HCT116 (cell line): ENCODE data around the gene ZNF793.

Experiments
- EZH2 ChIP-seq: fragments of 200-600 bp; sonication (generic); IDR thresholded peaks from 2 replicates; pipeline ENCODE4 v1.6.1; 2017; ENCODE audit warnings: antibody characterized with exemption, mixed run types
- JUND ChIP-seq: IDR thresholded peaks from 2 replicates; pipeline ENCODE4 v1.6.1; 2012
- POLR2A ChIP-seq: IDR thresholded peaks from 2 replicates; pipeline ENCODE4 v1.7.0; 2011; ENCODE audit warnings: borderline replicate concordance; ENCODE audit not compliant: insufficient read depth, insufficient read length; ENCODE audit errors: extremely low read depth
- POLR2AphosphoS5 ChIP-seq: IDR thresholded peaks from 2 replicates; pipeline ENCODE4 v1.6.1; 2011; ENCODE audit warnings: mild to moderate bottlenecking, low read depth, low read length, moderate library complexity
- SIN3A ChIP-seq: IDR thresholded peaks from 2 replicates; pipeline ENCODE4 v1.6.1; 2012; ENCODE audit warnings: low read depth
- YY1 ChIP-seq: IDR thresholded peaks from 2 replicates; pipeline ENCODE4 v1.6.1; 2011; ENCODE audit warnings: low read length, low read depth, moderate library complexity, mild to moderate bottlenecking; ENCODE audit not compliant: insufficient replicate concordance; ENCODE audit errors: extremely low read depth
- ZFX ChIP-seq: fragments of 450-650 bp; IDR thresholded peaks from 2 replicates; pipeline ENCODE4 v1.6.1; 2017
- TF ChIP-seq, protein P1 (sequence below), 3 experiments: fragments of 200-600 bp in 1 of 3; sonication (generic) in 1 of 3; IDR thresholded peaks in 2 of 3; conservative IDR thresholded peaks in 1 of 3; 2 replicates each; pipeline ENCODE4 v1.5.1; 2012 to 2017; ENCODE audit warnings: low read depth in 2 of 3, low read length in 2 of 3, antibody characterized with exemption in 1 of 3, borderline replicate concordance in 1 of 3, control low read depth in 1 of 3, mild to moderate bottlenecking in 1 of 3, mixed read lengths in 1 of 3, mixed run types in 1 of 3, moderate library complexity in 1 of 3; ENCODE audit not compliant: insufficient read depth in 1 of 3

DNA sequence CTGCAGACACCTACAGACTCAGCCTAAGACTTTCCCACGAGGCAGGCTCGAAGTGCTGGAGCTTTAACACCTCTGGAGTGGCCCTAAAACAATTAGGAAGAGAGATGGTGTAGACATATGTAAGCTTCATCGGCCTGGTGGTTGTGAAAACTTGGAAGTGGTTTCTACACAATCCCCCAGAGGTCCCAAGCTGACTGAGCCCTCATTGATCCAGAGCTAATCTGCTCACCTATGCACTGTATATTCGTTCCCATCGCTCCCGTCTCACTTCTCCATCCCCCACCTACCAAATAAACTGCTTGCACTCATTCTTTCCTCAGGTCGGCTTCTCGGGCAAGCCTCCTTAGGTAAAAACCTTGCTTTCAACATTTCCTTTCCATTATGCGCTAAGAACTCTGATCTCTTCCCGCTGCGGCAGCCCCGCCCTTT lies 767 bp upstream of the ZNF793 start:
- no peak for TF ChIP-seq POLR2A
- TF ChIP-seq, protein P1, sequence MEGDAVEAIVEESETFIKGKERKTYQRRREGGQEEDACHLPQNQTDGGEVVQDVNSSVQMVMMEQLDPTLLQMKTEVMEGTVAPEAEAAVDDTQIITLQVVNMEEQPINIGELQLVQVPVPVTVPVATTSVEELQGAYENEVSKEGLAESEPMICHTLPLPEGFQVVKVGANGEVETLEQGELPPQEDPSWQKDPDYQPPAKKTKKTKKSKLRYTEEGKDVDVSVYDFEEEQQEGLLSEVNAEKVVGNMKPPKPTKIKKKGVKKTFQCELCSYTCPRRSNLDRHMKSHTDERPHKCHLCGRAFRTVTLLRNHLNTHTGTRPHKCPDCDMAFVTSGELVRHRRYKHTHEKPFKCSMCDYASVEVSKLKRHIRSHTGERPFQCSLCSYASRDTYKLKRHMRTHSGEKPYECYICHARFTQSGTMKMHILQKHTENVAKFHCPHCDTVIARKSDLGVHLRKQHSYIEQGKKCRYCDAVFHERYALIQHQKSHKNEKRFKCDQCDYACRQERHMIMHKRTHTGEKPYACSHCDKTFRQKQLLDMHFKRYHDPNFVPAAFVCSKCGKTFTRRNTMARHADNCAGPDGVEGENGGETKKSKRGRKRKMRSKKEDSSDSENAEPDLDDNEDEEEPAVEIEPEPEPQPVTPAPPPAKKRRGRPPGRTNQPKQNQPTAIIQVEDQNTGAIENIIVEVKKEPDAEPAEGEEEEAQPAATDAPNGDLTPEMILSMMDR (IDR thresholded peaks at IDR 0.05 in 2 of 3, conservative IDR thresholded peaks at IDR 0.05 in 1 of 3; ENCODE audit: borderline replicate concordance in 1 of 3, insufficient read depth in 1 of 3, low read depth in 2 of 3, low read length in 2 of 3): no peak
- no peak for TF ChIP-seq ZFX
- no peak for TF ChIP-seq SIN3A
- no peak for TF ChIP-seq EZH2
- TF ChIP-seq YY1: no peak
- no peak for TF ChIP-seq POLR2AphosphoS5
- TF ChIP-seq JUND: no peak
